Transverse colon (tissue), 4 donors: ENCODE results near the gene ELP4. TPM values are rescaled to one million over a fixed set of nuclear protein-coding genes. Genes with fewer than 3 reads are reported as not detected.
"Not testable (repeated sequence)": the region's sequence is repeated elsewhere in the genome, so short reads cannot be mapped to it uniquely, and the experiment has no call there.

Experiments
- DNase-seq: peaks from one replicate; pipeline ENCODE4 v3.0.0-alpha.2; 2019
- H3K27ac ChIP-seq, 4 donors: fragments of 200-600 bp; sonication (generic); 2 replicates each; pipeline ENCODE4 v1.5.1; 2016 to 2018; ENCODE audit warnings: inconsistent platforms in 4 of 4
- H3K27me3 ChIP-seq: fragments of 200-600 bp; sonication (generic); 2 replicates; pipeline ENCODE4 v1.5.1; 2017; ENCODE audit warnings: inconsistent platforms
- H3K36me3 ChIP-seq, 4 donors: fragments of 200-600 bp; sonication (generic); 2 replicates each; pipeline ENCODE4 v1.5.1; 2017 to 2019; ENCODE audit warnings: inconsistent platforms in 4 of 4
- H3K4me1 ChIP-seq, 4 donors: fragments of 200-600 bp; sonication (generic); 2 replicates each; pipeline ENCODE4 v1.5.1; 2017 to 2020; ENCODE audit warnings: inconsistent platforms in 4 of 4
- H3K4me3 ChIP-seq, 4 donors: fragments of 200-600 bp; sonication (generic); 1 replicate in 1 of 4; 2 replicates in 3 of 4; pipeline versions ENCODE4 v1.5.1 to v1.6.1; 2017 to 2019; ENCODE audit warnings: inconsistent platforms in 4 of 4
- H3K9me3 ChIP-seq, 2 donors: fragments of 200-600 bp; sonication (generic); 2 replicates each; pipeline ENCODE4 v1.5.1; 2017 to 2019; ENCODE audit warnings: inconsistent platforms in 2 of 2
- CTCF ChIP-seq, 5 experiments: fragments of 200-600 bp in 3 of 5; fragments of 450-650 bp in 2 of 5; sonication (generic) in 3 of 5; IDR thresholded peaks; 1 replicate in 2 of 5; 2 replicates in 3 of 5; pipeline ENCODE4 v1.5.1; 2016 to 2017; ENCODE audit warnings: antibody characterized with exemption in 5 of 5, inconsistent platforms in 3 of 5, mild to moderate bottlenecking in 2 of 5, moderate library complexity in 1 of 5
- EP300 ChIP-seq: sonication (generic); formaldehyde crosslinking; IDR thresholded peaks from one replicate; pipeline ENCODE4 v1.6.1; 2017; ENCODE audit warnings: antibody characterized with exemption, low read depth
- POLR2A ChIP-seq: fragments of 450-650 bp; IDR thresholded peaks from one replicate; pipeline ENCODE4 v1.6.1; 2016; ENCODE audit warnings: antibody characterized with exemption, mild to moderate bottlenecking, moderate library complexity
- POLR2AphosphoS5 ChIP-seq, 3 donors: sonication (generic); formaldehyde crosslinking; IDR thresholded peaks; one replicate each; pipeline ENCODE4 v1.6.1; 2016; ENCODE audit warnings: antibody characterized with exemption in 3 of 3
- WGBS, 2 donors: methylation state at CpG; one replicate each; pipeline ENCODE4 v1.1.5; 2018; ENCODE audit warnings: low coverage in 1 of 2; 5-methylcytosine and 5-hydroxymethylcytosine counted together
- in situ Hi-C, 4 donors: fragments of 200-750 bp; cut with MboI; loops; one replicate each; pipeline versions ENCODE4 v1.15.0 to v1.15.1; 2017; ENCODE audit warnings: low sequenced_read_pairs in 3 of 4, low pct_ligation_motif_present in 1 of 4, low pct_unique_long_range_greater_than_20kb in 1 of 4
- intact Hi-C: fragments of 100-400 bp; cut with DNase I; formaldehyde crosslinking; loops from one replicate; pipeline ENCODE4 v1.15.1; 2023; ENCODE audit warnings: low total_unique reads
- total RNA-seq, 4 donors: library from RNA; depleted of rRNA; stranded (reverse); fragments of >200 nt; gene quantifications; one replicate each; pipeline ENCODE4 v1.1.0, GENCODE V29; 2016

Gene ELP4
- total RNA-seq, 4 donors from 2014 or later, result 14.2 to 46.4 (median 23.6) TPM

DNA sequence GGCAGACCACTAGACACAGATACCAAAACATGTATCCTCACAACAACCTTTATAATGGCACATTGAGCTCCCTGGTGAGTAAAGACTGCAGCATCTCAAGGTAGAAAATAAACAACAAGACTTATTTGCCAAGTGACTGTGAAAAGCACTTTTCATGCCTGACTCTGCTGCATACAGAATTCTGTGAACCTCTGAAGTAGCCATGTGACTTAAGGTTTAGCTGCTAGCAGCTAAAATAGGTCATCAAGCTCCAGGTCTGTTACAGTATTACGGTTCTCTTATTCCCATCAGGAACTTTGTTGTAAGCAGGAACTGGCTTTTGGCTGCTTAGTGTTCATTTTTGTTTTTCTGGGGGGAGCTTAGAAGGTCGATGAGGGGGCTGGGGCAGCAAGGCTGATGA, 162.1 kb downstream of the ELP4 start:
- in situ Hi-C loops, result no loop called here

DNA sequence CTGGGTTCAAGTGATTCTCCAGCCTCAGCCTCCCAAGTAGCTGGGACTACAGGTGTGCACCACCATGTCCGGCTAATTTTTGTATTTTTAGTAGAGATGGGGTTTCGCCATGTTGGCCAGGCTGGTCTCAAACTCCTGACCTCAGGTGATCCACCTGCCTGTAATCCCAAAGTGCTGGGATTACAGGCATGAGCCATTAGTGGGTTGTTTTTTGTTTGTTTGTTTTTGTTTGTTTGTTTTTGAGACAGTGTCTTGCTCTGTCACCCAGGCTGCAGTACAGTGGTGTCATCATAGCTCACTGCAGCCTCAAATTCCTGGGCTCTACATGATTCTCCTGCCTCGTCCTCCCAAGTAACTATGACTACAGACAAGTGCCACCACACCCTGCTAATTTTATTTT, 163.5 kb downstream of the ELP4 start:
- in situ Hi-C loops, H3K4me1 ChIP-seq, H3K4me3 ChIP-seq, H3K27ac ChIP-seq, H3K9me3 ChIP-seq, DNase-seq, H3K36me3 ChIP-seq, H3K27me3 ChIP-seq, intact Hi-C loops: not testable (repeated sequence)
- WGBS, 2 donors, result 96 to 100% methylated on average over 3 of the region's 3 CpGs

More for the DNA sequence above, 162.1 kb downstream of the ELP4 start:
- whole genome bisulfite sequencing, 2 donors, result 93% methylated on average over 2 of the region's 2 CpGs; no CpG with 5 or more reads in 1 of the 2 donors
- intact Hi-C loops, result no loop called here
- H3K36me3 ChIP-seq, result no peaks in the 10 kb centered on the region
- H3K4me3 ChIP-seq, result no peak overlapping the region
- H3K27me3 ChIP-seq, result no peaks in the 10 kb centered on the region
- H3K9me3 ChIP-seq, result no peaks in the 10 kb centered on the region
- DNase-seq, result no peak
- no peak overlapping the region for H3K27ac ChIP-seq
- no peak for TF ChIP-seq POLR2A
- no peak for TF ChIP-seq CTCF (IDR thresholded peaks at IDR 0.05)
- no peak for TF ChIP-seq EP300
- TF ChIP-seq POLR2AphosphoS5 (IDR thresholded peaks at IDR 0.05), result no peak
- no peaks in the 10 kb centered on the region for H3K4me1 ChIP-seq

DNA sequence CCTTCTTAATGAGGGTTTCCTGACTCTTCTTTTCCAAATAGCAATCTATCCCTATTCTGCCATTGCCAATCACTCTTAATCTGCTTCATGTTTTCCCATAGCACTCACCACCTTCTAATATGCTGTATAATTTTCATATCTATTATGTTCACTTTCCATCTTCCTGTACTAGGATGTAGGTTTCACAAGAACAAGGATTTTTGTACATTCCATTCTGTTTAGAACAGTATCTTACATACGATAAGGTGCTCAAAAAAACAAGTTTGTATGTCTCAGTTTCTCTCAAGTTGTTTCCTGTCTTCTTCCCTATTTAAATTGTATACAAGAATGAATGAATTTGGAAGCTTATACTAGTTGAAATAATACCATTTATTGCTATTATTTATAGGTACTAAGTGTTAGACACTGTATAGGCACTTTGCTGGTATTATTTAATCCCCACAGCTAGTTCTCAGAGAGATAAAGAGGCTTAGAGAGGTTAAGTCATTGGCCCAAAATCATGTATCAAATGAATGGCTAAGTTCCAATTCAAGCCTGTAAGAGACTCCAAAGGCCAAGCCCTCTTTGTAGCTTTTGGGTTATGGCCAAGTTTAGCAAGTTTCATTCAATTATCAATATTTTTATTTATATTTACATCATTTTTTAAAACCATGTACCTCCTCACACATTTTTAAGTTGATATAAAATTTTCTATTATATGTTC, 166.9 kb downstream of the ELP4 start:
- DNase-seq, result no peak
- Histone ChIP-seq H3K9me3 (no peaks in the 10 kb centered on the region), H3K4me3 (no peak overlapping the region), H3K27me3 (no peaks in the 10 kb centered on the region), H3K27ac (no peak overlapping the region), H3K4me1 (no peaks in the 10 kb centered on the region), H3K36me3 (no peaks in the 10 kb centered on the region)
- intact Hi-C loops (no loop called here), in situ Hi-C loops (no loop called here)
- 98 to 100% methylated on average over 1 of the region's 1 CpG for WGBS, 2 donors
- TF ChIP-seq POLR2A (no peak), CTCF (IDR thresholded peaks at IDR 0.05) (no peak), POLR2AphosphoS5 (IDR thresholded peaks at IDR 0.05) (no peak), EP300 (no peak)

GRCh38 chr11:31680770-31681169, 171.2 kb downstream of the ELP4 start:
- WGBS, 2 donors, result 95 to 97% methylated on average over 3 of the region's 3 CpGs

More at GRCh38 chr11:31680770-31681169, 171.2 kb downstream of the ELP4 start:
- Histone ChIP-seq H3K4me3 (no peak overlapping the region), H3K27me3 (no peaks in the 10 kb centered on the region), H3K36me3 (no peaks in the 10 kb centered on the region), H3K9me3 (no peaks in the 10 kb centered on the region), H3K27ac (no peak overlapping the region), H3K4me1 (no peaks in the 10 kb centered on the region)
- intact Hi-C loops (no loop called here), in situ Hi-C loops (no loop called here)
- no peak for DNase-seq
- TF ChIP-seq POLR2A (no peak), CTCF (IDR thresholded peaks at IDR 0.05) (no peak), EP300 (no peak), POLR2AphosphoS5 (IDR thresholded peaks at IDR 0.05) (no peak)
